ENCODE measurements around the gene COPS3.

COPS3 gene

GRCh38 chr17:17280613-17281549 lies at the start of gene COPS3:
Gene COPS3 (minus strand): TSS chr17:17281246. CDS start chr17:17281186, 60 bp downstream.
- peak; percentile 94 for DNase-seq (ENCODE audit: low read depth)

GRCh38 chr17:17328251-17328650 lies 47.2 kb upstream of the COPS3 start:
- DNase-seq (ENCODE audit: low read depth) = no peak

GRCh38 chr17:17326275-17326875 lies 45.3 kb upstream of the COPS3 start:
- no peak for DNase-seq (ENCODE audit: low read depth)

GRCh38 chr17:17325816-17326215 lies 44.8 kb upstream of the COPS3 start:
- DNase-seq (ENCODE audit: low read depth) = no peak

- DNase-seq (ENCODE audit: low read depth) = no peak
These were observed 44.2 kb upstream of the COPS3 start for GRCh38 chr17:17325228-17325627.

GRCh38 chr17:17324616-17325015 lies 43.6 kb upstream of the COPS3 start:
- DNase-seq (ENCODE audit: low read depth) = no peak

GRCh38 chr17:17322516-17323510 lies 41.8 kb upstream of the COPS3 start:
- no peak for DNase-seq (ENCODE audit: low read depth)

- no peak for DNase-seq (ENCODE audit: low read depth)
These were observed 40.4 kb upstream of the COPS3 start for GRCh38 chr17:17321356-17322025.

- no peak for DNase-seq (ENCODE audit: low read depth)
These were observed 39.8 kb upstream of the COPS3 start for GRCh38 chr17:17320911-17321220.

- no peak for DNase-seq (ENCODE audit: low read depth)
These were observed 39.3 kb upstream of the COPS3 start for GRCh38 chr17:17320188-17320910.

- no peak for DNase-seq (ENCODE audit: low read depth)
These were observed 34.2 kb upstream of the COPS3 start for GRCh38 chr17:17315142-17315821.

GRCh38 chr17:17314501-17315071 lies 33.5 kb upstream of the COPS3 start:
- no peak for DNase-seq (ENCODE audit: low read depth)

GRCh38 chr17:17313350-17313991 lies 32.4 kb upstream of the COPS3 start:
- peak; percentile 53 for DNase-seq (ENCODE audit: low read depth)

- no peak for DNase-seq (ENCODE audit: low read depth)
These were observed 28.3 kb upstream of the COPS3 start for GRCh38 chr17:17309356-17309755.

- DNase-seq (ENCODE audit: low read depth) = no peak
These were observed 24.3 kb upstream of the COPS3 start for GRCh38 chr17:17305281-17305801.

GRCh38 chr17:17304521-17304985 lies 23.5 kb upstream of the COPS3 start:
- no peak for DNase-seq (ENCODE audit: low read depth)

GRCh38 chr17:17303847-17304490 lies 22.9 kb upstream of the COPS3 start:
- no peak for DNase-seq (ENCODE audit: low read depth)

GRCh38 chr17:17303010-17303846 lies 22.2 kb upstream of the COPS3 start, which contains the start of gene NT5M:
Gene NT5M (plus strand): TSS chr17:17303373. CDS start chr17:17303551, 178 bp downstream.
- DNase-seq (ENCODE audit: low read depth) = no peak
